Measurements from ENCODE around the gene OPTC.

The OPTC gene

DNA sequence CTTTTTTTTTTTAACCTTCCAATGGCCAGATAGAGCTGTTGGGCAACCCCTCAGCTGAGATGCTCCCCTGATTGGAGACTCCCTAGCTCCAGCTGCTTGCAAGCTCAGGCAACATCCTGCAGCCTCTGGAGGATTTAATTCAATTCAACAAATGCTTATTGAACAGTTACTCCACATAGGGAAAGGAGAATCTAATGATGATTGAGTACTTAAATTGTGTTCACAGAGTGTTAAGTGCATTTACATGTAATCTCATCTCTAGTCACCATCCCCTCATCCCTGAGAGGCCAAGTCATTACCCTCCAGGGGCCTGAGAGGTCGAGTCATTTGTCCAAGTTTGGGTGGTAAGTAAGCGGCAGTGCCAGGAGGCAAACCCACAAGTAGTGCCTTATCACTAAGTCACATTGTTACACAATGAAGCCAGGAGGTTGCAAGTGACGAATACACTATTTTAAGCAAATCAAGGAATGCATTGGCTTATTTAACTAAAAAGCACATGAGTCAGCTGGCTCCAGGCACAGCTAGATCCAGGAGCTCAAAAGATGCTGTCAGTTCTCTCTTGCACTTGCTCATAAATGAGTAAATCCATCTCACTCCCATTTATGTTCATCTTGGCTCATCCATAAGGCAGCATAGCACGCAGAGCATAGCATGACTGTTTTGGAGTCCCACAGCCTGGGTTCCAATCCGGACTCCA, 64.3 kb downstream of the OPTC start:
- no peaks in the 10 kb centered on the region for H3K9me3 ChIP-seq (ENCODE audit: control insufficient read depth, insufficient read depth, low read depth, low read length)
- CTCF ChIA-PET = interaction anchor here (0.7 to 1.1 kb wide), 2 partner anchors 26 to 410 kb away, joined by 3 to 4 read pairs; no protein-coding TSS in a partner anchor
- no peaks in the 10 kb centered on the region for H3K36me3 ChIP-seq (ENCODE audit: control insufficient read depth in 2 of 2, insufficient read depth in 1 of 2, low read length in 2 of 2)
- POLR2A ChIA-PET = interaction anchor here (0.6 to 1.2 kb wide), 4 partner anchors 19 to 49 kb away, joined by 3 read pairs; no protein-coding TSS in a partner anchor
- no peak overlapping the region for H3K4me3 ChIP-seq (ENCODE audit: low read depth, low read length)
- H3K4me1 ChIP-seq (ENCODE audit: control insufficient read depth, insufficient read depth, low read length) = no peaks in the 10 kb centered on the region; the same call in 1 of the 2 replicates
- H3K27ac ChIP-seq (ENCODE audit: extremely low read depth, low read depth, low read length) = no peak overlapping the region
- TF ChIP-seq, protein P1, sequence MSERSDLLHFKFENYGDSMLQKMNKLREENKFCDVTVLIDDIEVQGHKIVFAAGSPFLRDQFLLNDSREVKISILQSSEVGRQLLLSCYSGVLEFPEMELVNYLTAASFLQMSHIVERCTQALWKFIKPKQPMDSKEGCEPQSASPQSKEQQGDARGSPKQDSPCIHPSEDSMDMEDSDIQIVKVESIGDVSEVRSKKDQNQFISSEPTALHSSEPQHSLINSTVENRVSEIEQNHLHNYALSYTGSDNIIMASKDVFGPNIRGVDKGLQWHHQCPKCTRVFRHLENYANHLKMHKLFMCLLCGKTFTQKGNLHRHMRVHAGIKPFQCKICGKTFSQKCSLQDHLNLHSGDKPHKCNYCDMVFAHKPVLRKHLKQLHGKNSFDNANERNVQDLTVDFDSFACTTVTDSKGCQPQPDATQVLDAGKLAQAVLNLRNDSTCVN (tag by site-specific recombination; optimal IDR thresholded peaks at IDR 0.05) = no peak
- TF ChIP-seq ZNF16 (tag by site-specific recombination; IDR thresholded peaks at IDR 0.05; ENCODE audit: low read depth) (no peak), ZNF132 (tag by site-specific recombination; IDR thresholded peaks at IDR 0.05; ENCODE audit: borderline replicate concordance) (no peak), ZNF24 (tag by site-specific recombination; IDR thresholded peaks at IDR 0.05) (peak; percentile 72), ZNF843 (tag by site-specific recombination; IDR thresholded peaks at IDR 0.05) (peak; percentile 86), ZNF530 (tag by site-specific recombination; IDR thresholded peaks at IDR 0.05; ENCODE audit: low read depth) (no peak), ZEB2 (tag by site-specific recombination; IDR thresholded peaks at IDR 0.05) (peak; percentile 92), ZFP69B (tag by site-specific recombination; IDR thresholded peaks at IDR 0.05) (0 out of 2 replicates have a peak, but pooled peaks have one; percentile 31), ZNF529 (tag by site-specific recombination; IDR thresholded peaks at IDR 0.05; ENCODE audit: insufficient replicate concordance) (no peak), TRIM28 (IDR thresholded peaks at IDR 0.05; ENCODE audit: borderline replicate concordance, low read length) (peak; percentile 43; the same call in 1 of the 2 replicates), KLF10 (tag by site-specific recombination; IDR thresholded peaks at IDR 0.05) (peak; percentile 56; the same call in 1 of the 2 replicates), KLF16 (tag by site-specific recombination; IDR thresholded peaks at IDR 0.05) (no peak), ZNF169 (tag by site-specific recombination; IDR thresholded peaks at IDR 0.05) (no peak), ZNF23 (tag by site-specific recombination; IDR thresholded peaks at IDR 0.05; ENCODE audit: borderline replicate concordance) (no peak), KLF8 (tag by site-specific recombination; IDR thresholded peaks at IDR 0.05) (peak; percentile 36; the same call in 1 of the 2 replicates), YY2 (tag by site-specific recombination; IDR thresholded peaks at IDR 0.05) (no peak), ZNF394 (tag by site-specific recombination; IDR thresholded peaks at IDR 0.05; ENCODE audit: borderline replicate concordance) (peak; percentile 90), ZNF274 (IDR thresholded peaks at IDR 0.05; ENCODE audit: low read length) (no peak), ZNF274 (tag by site-specific recombination; IDR thresholded peaks at IDR 0.05; ENCODE audit: borderline replicate concordance) (no peak), YY1 (tag by site-specific recombination; IDR thresholded peaks at IDR 0.05) (no peak), ZNF146 (tag by site-specific recombination; IDR thresholded peaks at IDR 0.05) (no peak), ZNF664 (tag by site-specific recombination; IDR thresholded peaks at IDR 0.05) (peak; percentile 98), ZNF596 (tag by site-specific recombination; IDR thresholded peaks at IDR 0.05) (no peak), SP7 (tag by site-specific recombination; IDR thresholded peaks at IDR 0.05) (peak; percentile 62), GLI2 (tag by site-specific recombination; IDR thresholded peaks at IDR 0.05; ENCODE audit: borderline replicate concordance, low read depth) (peak; percentile 73), ZNF302 (tag by site-specific recombination; IDR thresholded peaks at IDR 0.05; ENCODE audit: low read depth) (no peak), ZBTB21 (tag by site-specific recombination; IDR thresholded peaks at IDR 0.05) (peak; percentile 72), ZNF549 (tag by site-specific recombination; IDR thresholded peaks at IDR 0.05) (no peak), ZNF660 (tag by site-specific recombination; IDR thresholded peaks at IDR 0.05) (peak; percentile 86), ZFHX2 (tag by site-specific recombination; conservative IDR thresholded peaks at IDR 0.05) (no peak)
- TF ChIP-seq, protein P2, sequence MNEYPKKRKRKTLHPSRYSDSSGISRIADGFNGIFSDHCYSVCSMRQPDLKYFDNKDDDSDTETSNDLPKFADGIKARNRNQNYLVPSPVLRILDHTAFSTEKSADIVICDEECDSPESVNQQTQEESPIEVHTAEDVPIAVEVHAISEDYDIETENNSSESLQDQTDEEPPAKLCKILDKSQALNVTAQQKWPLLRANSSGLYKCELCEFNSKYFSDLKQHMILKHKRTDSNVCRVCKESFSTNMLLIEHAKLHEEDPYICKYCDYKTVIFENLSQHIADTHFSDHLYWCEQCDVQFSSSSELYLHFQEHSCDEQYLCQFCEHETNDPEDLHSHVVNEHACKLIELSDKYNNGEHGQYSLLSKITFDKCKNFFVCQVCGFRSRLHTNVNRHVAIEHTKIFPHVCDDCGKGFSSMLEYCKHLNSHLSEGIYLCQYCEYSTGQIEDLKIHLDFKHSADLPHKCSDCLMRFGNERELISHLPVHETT (tag by site-specific recombination; IDR thresholded peaks at IDR 0.05) = peak; percentile 96
- TF ChIP-seq, protein P3, sequence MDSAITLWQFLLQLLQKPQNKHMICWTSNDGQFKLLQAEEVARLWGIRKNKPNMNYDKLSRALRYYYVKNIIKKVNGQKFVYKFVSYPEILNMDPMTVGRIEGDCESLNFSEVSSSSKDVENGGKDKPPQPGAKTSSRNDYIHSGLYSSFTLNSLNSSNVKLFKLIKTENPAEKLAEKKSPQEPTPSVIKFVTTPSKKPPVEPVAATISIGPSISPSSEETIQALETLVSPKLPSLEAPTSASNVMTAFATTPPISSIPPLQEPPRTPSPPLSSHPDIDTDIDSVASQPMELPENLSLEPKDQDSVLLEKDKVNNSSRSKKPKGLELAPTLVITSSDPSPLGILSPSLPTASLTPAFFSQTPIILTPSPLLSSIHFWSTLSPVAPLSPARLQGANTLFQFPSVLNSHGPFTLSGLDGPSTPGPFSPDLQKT (IDR thresholded peaks at IDR 0.05; ENCODE audit: borderline replicate concordance, low read depth, low read length) = no peak
- TF ChIP-seq, protein P4, sequence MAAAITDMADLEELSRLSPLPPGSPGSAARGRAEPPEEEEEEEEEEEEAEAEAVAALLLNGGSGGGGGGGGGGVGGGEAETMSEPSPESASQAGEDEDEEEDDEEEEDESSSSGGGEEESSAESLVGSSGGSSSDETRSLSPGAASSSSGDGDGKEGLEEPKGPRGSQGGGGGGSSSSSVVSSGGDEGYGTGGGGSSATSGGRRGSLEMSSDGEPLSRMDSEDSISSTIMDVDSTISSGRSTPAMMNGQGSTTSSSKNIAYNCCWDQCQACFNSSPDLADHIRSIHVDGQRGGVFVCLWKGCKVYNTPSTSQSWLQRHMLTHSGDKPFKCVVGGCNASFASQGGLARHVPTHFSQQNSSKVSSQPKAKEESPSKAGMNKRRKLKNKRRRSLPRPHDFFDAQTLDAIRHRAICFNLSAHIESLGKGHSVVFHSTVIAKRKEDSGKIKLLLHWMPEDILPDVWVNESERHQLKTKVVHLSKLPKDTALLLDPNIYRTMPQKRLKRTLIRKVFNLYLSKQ (tag by site-specific recombination; IDR thresholded peaks at IDR 0.05; ENCODE audit: borderline replicate concordance) = no peak
- TF ChIP-seq, protein P5, sequence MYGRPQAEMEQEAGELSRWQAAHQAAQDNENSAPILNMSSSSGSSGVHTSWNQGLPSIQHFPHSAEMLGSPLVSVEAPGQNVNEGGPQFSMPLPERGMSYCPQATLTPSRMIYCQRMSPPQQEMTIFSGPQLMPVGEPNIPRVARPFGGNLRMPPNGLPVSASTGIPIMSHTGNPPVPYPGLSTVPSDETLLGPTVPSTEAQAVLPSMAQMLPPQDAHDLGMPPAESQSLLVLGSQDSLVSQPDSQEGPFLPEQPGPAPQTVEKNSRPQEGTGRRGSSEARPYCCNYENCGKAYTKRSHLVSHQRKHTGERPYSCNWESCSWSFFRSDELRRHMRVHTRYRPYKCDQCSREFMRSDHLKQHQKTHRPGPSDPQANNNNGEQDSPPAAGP (tag by site-specific recombination; IDR thresholded peaks at IDR 0.05) = peak; percentile 77
